Parathyroid adenoma (tissue), 2 donors: Measurements from ENCODE around the gene ETFB.
A peak's percentile ranks its signal among the peaks of the same experiment; 100 is the strongest.

Experiments used
- H2AFZ ChIP-seq: fragments of 300-600 bp; sonication (generic); one replicate; pipeline ENCODE4 v1.7.0; 2017; ENCODE audit warnings: antibody characterized with exemption, mild to moderate bottlenecking
- H3K27ac ChIP-seq: fragments of 300-600 bp; sonication (generic); one replicate; pipeline ENCODE4 v1.7.0; 2017
- H3K27me3 ChIP-seq: fragments of 300-600 bp; sonication (generic); one replicate; pipeline ENCODE4 v1.7.0; 2017; ENCODE audit warnings: low read length; ENCODE audit not compliant: control insufficient read depth, insufficient read depth
- H3K36me3 ChIP-seq: fragments of 300-600 bp; sonication (generic); one replicate; pipeline ENCODE4 v1.7.0; 2017; ENCODE audit warnings: low read length; ENCODE audit not compliant: control insufficient read depth, insufficient read depth
- H3K4me1 ChIP-seq: fragments of 300-600 bp; sonication (generic); one replicate; pipeline ENCODE4 v1.7.0; 2017; ENCODE audit warnings: control low read depth
- H3K4me2 ChIP-seq: fragments of 300-600 bp; sonication (generic); one replicate; pipeline ENCODE4 v1.7.0; 2017; ENCODE audit warnings: low read length
- H3K4me3 ChIP-seq: fragments of 300-600 bp; sonication (generic); one replicate; pipeline ENCODE4 v1.7.0; 2017; ENCODE audit warnings: low read depth, low read length
- H3K79me2 ChIP-seq: fragments of 300-600 bp; sonication (generic); one replicate; pipeline ENCODE4 v1.7.0; 2017; ENCODE audit warnings: control low read depth
- H3K9ac ChIP-seq: fragments of 300-600 bp; sonication (generic); one replicate; pipeline ENCODE4 v1.7.0; 2017; ENCODE audit warnings: mild to moderate bottlenecking
- H3K9me3 ChIP-seq: fragments of 300-600 bp; sonication (generic); one replicate; pipeline ENCODE4 v1.7.0; 2017; ENCODE audit warnings: low read length; ENCODE audit not compliant: control insufficient read depth
- CTCF ChIP-seq: fragments of 300-600 bp; sonication (generic); IDR thresholded peaks from one replicate; pipeline ENCODE4 v1.7.0; 2017; ENCODE audit warnings: antibody characterized with exemption, mild to moderate bottlenecking
- donor health status: primary hyperparathyroidism.

ETFB gene

GRCh38 chr19:51370230-51370629, 4.0 kb upstream of the ETFB start:
- H3K36me3 ChIP-seq = no peaks in the 10 kb centered on the region
- H3K4me3 ChIP-seq = no peak overlapping the region
- no peak overlapping the region for H3K4me2 ChIP-seq
- H3K79me2 ChIP-seq = peaks cover 5% of the 10 kb centered on the region
- H3K9ac ChIP-seq = no peak overlapping the region
- TF ChIP-seq CTCF = no peak
- H3K9me3 ChIP-seq = no peaks in the 10 kb centered on the region
- H2AFZ ChIP-seq = no peak overlapping the region
- peaks cover 7% of the 10 kb centered on the region for H3K4me1 ChIP-seq
- H3K27me3 ChIP-seq = no peaks in the 10 kb centered on the region
- H3K27ac ChIP-seq = no peak overlapping the region

DNA sequence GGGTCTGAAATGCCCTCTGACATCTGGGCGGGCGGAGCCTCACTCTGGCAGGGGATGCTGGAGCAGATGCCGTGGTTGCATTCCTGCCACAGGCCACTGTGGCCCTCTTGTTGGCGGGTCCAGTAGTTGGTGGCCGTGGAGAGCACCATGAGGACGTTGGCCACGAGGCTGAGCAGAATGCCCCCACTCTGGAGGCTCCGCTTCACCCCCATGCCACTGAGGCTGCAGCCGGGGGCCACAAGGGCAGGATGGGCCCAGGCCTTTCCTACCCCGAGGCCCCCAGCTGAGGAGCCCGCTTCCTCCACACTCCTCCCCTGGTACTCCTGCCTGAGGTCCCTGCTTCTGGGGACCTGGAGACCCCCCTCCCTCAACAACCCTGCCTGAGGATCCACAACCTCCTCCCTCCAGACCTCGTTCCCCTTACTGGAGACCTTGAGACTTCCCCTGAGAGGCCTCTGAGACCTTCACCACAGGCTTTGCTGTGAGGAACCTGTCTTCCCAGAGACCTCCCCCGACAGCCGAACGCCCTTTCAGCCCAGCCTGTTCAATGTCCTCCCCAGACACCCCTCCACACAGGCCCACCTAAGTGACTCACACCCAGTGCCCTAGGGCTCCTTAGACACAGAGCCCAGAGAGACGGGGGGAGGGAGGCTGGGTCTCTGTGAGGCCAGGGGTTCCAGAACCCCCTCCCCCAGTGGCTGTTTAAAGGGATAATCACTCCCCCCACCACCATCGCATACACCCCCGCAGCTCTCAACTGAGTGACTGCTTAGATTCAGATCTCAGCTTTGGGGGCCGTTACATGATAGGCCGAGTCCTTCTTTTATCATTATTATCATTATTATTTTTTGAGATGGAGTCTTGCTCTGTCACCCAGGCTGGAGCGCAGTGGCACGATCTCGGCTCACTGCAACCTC, 2.4 kb upstream of the ETFB start, which contains the start of gene CLDND2:
Gene CLDND2, minus strand, starts transcription at position 638 of the 917 bp plus-strand sequence. Its CDS starts 426 bp downstream, at position 212.
- Histone ChIP-seq H3K9me3 (no peaks in the 10 kb centered on the region), H3K27me3 (no peaks in the 10 kb centered on the region), H3K4me3 (peak within 1 kb of the TSS; percentile 81), H3K4me1 (peaks cover 10% of the 10 kb centered on the region), H3K79me2 (peaks cover 9% of the 10 kb centered on the region), H3K27ac (peak within 1 kb of the TSS; percentile 98), H2AFZ (peak within 1 kb of the TSS; percentile 100), H3K4me2 (peak within 1 kb of the TSS; percentile 92), H3K36me3 (no peaks in the 10 kb centered on the region), H3K9ac (peak within 1 kb of the TSS; percentile 67)
- TF ChIP-seq CTCF = no peak

DNA sequence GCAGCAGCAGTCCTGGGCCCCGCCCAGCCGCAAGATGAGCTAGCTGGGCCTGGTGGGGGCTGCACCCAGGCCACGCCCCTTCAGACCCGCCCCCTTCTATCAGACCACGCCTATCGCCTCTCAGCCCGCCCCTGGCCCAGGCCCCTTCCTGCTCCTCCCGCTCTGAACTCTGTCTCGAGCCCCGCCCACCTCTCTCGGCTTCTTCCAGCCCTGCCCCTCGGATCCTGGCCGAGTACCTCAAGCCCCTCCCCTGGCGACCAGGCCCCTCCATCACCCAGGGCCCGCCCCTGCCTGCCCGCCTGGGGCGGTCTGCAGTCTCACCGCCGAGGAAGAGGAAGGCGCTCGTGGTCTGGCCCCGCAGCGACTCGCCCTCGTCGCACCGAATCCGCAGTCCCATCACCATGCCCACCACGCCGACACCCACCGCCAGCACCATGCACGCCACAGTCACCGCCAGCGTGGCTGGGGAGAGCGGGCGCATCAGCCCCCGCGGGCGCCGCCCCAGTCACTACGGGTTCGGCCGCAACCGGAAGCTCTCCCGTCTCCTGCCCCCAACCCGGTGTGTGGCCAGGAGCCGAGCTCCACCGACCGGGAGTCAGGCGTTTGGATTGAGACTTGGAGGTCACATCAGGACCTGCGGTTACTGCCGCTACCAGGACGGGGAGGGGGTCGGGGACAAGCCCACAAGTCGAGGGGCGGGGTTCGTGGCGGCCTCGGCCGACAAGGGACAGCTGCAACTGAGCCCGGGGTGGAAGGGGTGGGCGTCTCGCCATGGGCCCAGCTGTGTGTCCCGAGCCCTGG, 1.6 kb upstream of the ETFB start:
- Histone ChIP-seq H3K36me3 (no peaks in the 10 kb centered on the region), H2AFZ (peak overlapping the region; percentile 100), H3K27me3 (no peaks in the 10 kb centered on the region), H3K4me3 (peak overlapping the region; percentile 81), H3K4me2 (peak overlapping the region; percentile 100), H3K9ac (peak overlapping the region; percentile 67), H3K9me3 (no peaks in the 10 kb centered on the region), H3K27ac (peak overlapping the region; percentile 98), H3K4me1 (peaks cover 10% of the 10 kb centered on the region), H3K79me2 (peaks cover 12% of the 10 kb centered on the region)
- TF ChIP-seq CTCF = no peak

DNA sequence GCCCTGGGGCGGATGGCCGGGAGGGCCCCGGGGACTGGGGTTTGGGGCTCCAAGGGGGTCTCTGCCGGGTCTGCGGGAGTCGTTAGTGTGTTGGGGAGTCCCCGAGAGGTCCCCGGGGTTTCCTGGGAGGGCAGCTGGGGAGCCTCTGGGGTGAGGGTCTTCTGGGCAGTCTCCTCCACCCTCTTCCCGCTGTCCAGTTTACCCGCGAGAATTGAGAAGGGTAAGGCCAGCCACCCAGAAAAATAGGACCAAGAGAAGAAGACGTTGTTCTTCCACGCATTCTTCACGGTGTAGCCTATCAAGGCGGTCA, 1.0 kb upstream of the ETFB start:
- Histone ChIP-seq H3K4me1 (peaks cover 10% of the 10 kb centered on the region), H2AFZ (peak overlapping the region; percentile 100), H3K9ac (peak overlapping the region; percentile 95), H3K4me3 (peak overlapping the region; percentile 81), H3K27ac (peak overlapping the region; percentile 98), H3K79me2 (peaks cover 15% of the 10 kb centered on the region), H3K9me3 (no peaks in the 10 kb centered on the region), H3K27me3 (no peaks in the 10 kb centered on the region), H3K36me3 (no peaks in the 10 kb centered on the region), H3K4me2 (peak overlapping the region; percentile 100)
- TF ChIP-seq CTCF = no peak
